Stimulated activated CD4-positive, alpha-beta T cell treated with anti-CD3 and anti-CD28 coated beads, Interleukin-15, amount 100 ng/mL, for 24 hours (primary cell): Measurements from ENCODE around the gene CHST11.
A peak's percentile ranks its signal among the peaks of the same experiment; 100 is the strongest.
"Not testable (repeated sequence)": the region's sequence is repeated elsewhere in the genome, so short reads cannot be mapped to it uniquely, and the experiment has no call there.

Experiments
- DNase-seq: peaks from one replicate; pipeline ENCODE4 v3.0.0-alpha.2; 2020

Gene CHST11

GRCh38 chr12:104724992-104725585 is 268.3 kb downstream of the CHST11 start:
- no peak for DNase-seq

- DNase-seq, result no peak
Observed at GRCh38 chr12:104725610-104726009, 268.9 kb downstream of the CHST11 start.

DNA sequence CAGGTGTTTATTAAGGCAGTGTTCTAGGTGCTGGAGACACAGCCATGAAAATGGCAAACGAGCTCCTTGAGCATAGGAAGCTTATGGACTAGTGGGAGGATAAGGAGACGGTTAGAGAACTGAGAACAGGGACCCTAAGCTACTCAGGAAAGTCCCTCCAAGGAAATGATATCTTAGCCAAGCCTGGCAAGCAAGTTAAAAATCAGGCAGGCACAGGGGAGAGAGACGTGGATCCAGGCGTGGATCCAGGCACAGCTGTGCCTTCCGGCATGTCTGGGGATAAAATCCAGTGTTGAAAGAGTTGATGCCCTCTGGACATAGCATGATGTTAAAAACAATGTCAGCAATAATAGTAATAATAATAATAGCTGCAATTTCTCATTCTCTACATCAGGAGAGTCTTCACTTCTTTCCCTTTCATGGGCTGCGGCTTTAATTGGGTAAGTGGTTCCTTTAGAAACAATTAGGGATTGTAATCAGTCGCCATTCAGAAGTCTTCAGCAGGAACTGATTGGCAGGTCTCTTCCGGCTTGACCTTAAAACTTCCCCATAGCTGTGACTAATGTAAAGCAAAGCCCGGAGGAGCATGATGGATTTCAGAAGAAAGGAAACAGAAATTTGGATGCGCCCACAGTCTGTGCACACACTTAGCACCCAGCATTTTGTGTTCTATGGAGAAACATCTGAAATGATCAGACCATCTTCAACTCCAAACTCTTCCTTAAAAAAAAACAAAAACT is 271.1 kb downstream of the CHST11 start:
- no peak for DNase-seq

- DNase-seq, result no peak
Observed at GRCh38 chr12:104729091-104729490, 272.3 kb downstream of the CHST11 start.

GRCh38 chr12:104729610-104730446 is 273.1 kb downstream of the CHST11 start:
- DNase-seq, result no peak

DNA sequence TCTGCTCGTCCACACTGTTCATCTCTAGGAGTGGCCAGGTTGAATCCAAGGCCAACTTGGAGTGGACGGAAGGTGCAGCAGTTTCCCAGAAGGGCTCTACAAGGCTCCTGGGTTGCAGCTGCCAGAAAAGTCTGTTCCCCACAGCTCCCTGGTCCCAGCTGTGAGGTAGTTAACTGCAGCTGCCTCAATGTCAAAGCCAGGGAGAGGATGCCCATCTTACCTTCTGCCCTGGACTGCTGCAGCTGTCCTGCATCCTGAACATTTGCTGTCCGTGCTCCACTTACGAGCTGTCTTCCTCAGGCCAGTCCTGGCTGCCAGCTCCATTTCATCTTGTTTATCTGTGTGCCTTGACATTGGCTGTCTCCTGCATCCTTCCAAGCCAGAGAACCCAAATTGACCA is 274.0 kb downstream of the CHST11 start:
- no peak for DNase-seq

DNA sequence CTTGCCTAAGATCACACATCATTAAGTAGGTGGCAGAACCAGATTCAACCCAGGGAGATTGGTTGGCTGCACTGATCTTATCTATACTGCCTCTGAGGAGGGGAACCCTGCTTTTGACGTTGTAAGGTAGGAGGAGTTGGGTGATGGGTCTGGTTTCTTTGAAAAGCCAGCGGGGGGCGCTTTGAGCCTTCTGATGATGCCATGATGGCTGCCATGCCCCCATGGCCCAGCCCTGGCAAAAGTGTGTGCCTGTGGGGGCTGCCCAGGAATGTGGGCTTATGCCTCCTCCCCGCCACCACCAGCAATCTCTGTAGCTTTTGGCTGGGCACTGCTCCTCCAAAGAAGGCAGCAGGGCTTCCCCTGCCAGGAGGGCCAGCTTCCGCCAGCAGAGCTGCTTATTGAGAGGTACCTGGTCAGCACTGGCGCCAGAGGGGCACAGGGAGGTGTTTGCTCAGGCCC is 277.0 kb downstream of the CHST11 start:
- peak; percentile 45 for DNase-seq

DNA sequence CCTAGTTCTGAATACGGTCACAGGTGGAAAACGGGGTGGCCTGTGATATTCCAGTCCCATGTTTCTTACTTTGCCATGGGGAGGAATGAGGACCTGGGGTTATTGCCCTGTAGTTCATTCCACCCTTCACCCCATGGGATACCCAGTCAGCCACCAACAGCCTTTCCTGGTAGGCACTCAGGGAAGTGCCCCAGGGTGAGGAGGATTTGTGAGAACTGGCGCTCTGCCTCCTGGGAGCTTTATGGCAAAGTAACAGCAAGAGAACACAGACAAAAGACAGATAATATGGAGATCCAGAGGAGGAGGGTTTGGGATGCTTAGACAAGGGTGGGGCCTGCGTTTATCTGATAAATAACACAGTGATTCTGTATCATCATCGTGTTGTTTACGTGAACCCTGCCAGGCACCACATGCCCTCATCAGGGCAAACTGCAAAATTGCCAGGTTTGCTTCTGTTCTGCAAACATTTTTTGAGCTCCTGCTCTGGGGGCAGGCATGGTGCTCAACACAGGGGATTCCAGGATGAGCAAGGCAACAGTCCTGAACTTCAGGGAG is 277.9 kb downstream of the CHST11 start:
- DNase-seq, result no peak

- no peak for DNase-seq
Observed at GRCh38 chr12:104735801-104736200, 279.1 kb downstream of the CHST11 start.

DNA sequence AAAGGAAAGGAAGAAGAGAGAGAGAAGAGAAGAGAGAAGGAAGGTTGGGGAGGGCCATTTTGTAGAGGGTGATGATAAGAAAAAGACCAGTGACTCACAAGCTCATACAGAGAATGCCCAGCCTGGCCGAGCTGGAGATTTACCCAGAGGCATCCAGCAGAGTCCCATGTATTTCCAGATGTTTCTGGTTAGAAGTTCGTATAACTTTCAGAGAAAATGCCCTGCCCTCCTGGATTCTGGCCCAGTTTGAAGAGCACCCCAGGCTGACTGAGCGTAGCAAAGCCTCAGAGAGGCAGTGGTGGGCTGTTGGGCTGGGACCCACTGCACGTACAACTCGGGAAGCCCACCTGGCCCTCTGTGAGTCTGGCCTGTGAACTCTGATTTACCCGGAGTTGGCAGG is 279.6 kb downstream of the CHST11 start:
- no peak for DNase-seq

GRCh38 chr12:104737113-104737512 is 280.4 kb downstream of the CHST11 start:
- DNase-seq, result no peak

- no peak for DNase-seq
Observed at GRCh38 chr12:104737791-104738301, 281.1 kb downstream of the CHST11 start.

DNA sequence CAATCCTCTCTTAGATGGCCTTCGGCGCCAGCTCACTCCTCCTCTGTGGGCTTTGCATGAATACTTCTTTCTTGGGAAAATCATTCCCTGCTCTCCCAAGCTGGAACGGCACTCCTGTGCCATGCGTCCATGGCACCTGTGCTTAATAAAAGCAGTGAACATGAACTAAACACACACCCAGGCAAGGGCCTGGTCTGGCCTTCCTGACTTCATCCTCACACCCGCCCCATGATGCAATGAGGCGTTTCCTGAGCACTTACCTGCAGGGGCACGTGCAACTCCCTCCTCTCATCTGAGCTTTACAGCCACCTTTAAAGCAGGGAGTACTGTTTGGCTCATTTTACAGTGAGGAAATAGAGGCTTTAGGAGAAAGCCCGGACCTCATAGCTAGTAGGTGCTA is 281.6 kb downstream of the CHST11 start:
- DNase-seq, result no peak

DNA sequence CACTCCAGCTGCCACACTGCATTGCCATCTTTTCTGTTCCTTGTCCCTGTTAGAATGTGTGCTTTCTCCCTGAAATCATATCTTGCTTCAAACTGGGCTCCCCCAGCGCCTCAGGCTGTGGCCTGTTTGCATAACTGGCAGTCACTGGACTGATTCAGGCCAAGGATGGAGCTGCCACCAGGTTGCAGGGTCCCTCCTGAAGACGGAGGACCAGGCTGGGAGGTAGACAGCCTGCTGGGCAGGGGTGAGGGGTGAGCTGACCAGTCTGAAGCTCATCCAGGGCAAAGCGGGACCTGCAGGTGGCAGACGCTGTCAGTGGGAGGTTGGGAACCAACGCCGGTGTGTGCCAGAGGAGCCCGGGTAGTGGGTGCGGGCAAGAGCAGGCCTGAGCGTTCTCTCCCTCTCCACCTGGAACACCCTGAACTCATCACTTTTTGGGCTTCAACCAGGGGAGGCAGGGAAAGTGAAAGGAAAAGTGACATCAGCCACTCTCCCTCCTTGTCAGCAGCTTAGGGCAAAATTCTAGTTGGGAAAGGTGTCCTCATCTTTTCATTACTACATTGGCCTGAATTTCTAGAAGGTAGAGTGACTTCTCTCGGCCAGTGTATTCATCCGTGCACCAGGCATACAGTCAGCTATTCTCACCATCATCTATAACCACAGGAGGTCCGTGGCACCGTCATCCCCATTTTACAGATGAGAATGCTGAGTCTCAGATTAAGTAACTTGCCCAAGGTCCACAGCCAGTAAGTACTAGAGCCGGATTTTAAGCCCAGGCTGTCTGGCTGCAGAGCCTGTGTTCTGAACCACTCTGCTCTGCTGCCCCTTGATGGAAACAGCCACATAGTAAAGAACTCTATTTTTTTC is 282.3 kb downstream of the CHST11 start:
- no peak for DNase-seq

- DNase-seq, result no peak
Observed at GRCh38 chr12:104740668-104741067, 283.9 kb downstream of the CHST11 start.

GRCh38 chr12:104741077-104741476 is 284.3 kb downstream of the CHST11 start:
- DNase-seq, result no peak

DNA sequence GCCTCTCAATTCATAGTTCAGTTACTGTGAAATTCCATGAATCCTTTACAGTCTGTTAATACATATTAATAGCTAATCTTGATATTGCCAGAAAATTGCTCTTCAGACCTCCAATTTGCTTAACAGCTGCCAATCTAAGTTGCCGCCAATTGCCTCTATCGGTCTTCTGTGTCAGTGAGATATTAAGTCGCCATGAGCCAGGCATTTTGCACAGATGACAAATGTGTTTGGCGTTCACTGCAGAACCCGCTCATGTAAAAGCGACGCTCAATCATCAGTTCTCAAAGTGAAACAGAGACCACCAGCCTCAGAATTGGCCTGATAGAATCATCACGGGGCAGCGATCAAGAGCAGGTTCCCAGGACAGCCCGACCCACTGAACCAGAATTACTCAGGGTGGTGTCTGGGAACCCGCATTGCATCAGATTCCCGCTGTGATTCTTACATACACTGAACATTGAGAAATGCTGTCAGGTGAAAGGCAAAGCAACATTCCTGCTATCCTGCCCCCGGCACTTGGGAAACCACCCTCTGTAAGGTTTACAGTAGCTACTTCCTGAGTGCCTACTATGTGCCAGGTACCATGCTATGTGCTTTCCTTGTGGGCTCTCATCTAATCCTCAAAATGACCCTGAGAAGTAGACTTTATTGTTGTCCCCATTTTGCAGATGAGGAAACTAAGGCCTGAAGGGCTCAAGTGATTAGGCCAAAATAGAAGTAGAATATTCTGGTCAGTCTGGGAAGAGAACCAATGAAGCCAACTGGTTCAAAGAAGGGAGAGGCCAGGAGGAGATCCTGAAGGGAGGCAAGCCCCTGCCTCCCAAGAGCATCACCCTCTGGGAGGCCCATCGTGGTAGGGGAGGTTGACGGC is 285.0 kb downstream of the CHST11 start:
- no peak for DNase-seq

DNA sequence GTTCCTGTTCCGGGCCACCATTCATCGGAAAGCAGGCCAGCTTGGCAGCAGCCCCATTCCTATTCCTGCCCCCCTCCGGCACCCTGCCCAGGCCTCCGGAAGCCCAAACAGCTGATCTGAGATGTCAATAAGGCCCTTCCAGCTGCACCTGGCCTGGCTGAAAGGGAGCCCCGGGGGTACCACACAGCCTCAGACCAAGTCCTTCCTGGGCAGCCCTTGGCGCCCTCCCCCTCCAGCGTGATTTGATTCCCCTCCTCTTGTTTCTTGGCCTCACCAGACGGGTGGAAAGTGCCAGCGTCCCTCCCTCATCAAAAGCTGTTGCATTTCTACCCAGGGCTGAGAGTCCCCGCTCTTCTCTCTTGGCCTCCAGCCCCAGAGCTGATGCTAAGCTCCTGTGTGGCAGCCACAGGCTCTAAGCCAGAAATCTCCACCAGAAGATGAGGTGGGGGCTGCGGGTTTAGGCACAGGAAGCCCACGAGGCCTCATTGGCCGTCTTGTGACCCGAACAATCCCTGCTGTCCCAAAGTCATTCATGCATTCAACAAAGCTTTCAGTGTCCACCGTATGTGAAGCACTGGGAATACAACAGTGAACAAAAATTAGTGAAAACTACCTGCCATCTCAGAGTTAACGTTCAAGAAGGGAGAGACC is 285.9 kb downstream of the CHST11 start:
- no peak for DNase-seq

DNA sequence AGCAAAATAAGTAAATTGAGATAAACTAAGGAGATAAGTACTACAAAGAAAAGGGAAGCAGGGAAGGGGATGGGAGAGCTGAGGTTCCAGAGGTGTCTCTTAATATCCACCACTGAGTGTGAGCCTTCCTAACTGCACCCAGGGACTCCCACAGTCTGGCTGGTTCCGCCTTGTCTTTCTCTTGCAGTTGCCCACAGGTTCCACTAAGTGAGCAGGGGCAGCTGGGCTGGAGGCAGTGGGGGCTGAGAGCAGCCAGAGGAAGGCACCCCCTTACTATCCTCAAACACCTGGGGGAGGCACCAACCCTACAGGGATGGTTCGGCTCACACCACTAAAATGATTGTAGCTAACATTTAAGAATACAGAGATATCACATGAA is 286.4 kb downstream of the CHST11 start:
- no peak for DNase-seq

- DNase-seq, result not testable (repeated sequence)
Observed at GRCh38 chr12:104743753-104744548, 287.2 kb downstream of the CHST11 start.
